BLaER1 (cell line): ENCODE data around the gene OR51B4.
"Not testable (repeated sequence)": the region's sequence is repeated elsewhere in the genome, so short reads cannot be mapped to it uniquely, and the experiment has no call there.

Source experiments
- H3K27ac ChIP-seq: shearing (Covaris generic); formaldehyde crosslinking; 2 replicates; pipeline ENCODE4 v1.8.1; 2022
- H3K27me3 ChIP-seq: shearing (Covaris generic); formaldehyde crosslinking; 2 replicates; pipeline ENCODE4 v1.8.1; 2022
- H3K36me3 ChIP-seq: shearing (Covaris generic); formaldehyde crosslinking; 2 replicates; pipeline ENCODE4 v1.8.1; 2022
- H3K4me1 ChIP-seq: shearing (Covaris generic); formaldehyde crosslinking; 2 replicates; pipeline ENCODE4 v1.8.1; 2022
- H3K4me2 ChIP-seq: shearing (Covaris generic); formaldehyde crosslinking; 2 replicates; pipeline ENCODE4 v1.8.1; 2022
- H3K4me3 ChIP-seq: shearing (Covaris generic); formaldehyde crosslinking; 2 replicates; pipeline ENCODE4 v1.8.1; 2022
- H3K9ac ChIP-seq: shearing (Covaris generic); formaldehyde crosslinking; 2 replicates; pipeline ENCODE4 v1.8.1; 2022
- H3K9me3 ChIP-seq: shearing (Covaris generic); formaldehyde crosslinking; 2 replicates; pipeline ENCODE4 v1.8.1; 2022
- H4K20me1 ChIP-seq: shearing (Covaris generic); formaldehyde crosslinking; 2 replicates; pipeline ENCODE4 v1.8.1; 2022
- Cebpa-rat ChIP-seq: shearing (Covaris generic); IDR thresholded peaks from 2 replicates; pipeline ENCODE4 v1.8.1; 2022

The OR51B4 gene

DNA sequence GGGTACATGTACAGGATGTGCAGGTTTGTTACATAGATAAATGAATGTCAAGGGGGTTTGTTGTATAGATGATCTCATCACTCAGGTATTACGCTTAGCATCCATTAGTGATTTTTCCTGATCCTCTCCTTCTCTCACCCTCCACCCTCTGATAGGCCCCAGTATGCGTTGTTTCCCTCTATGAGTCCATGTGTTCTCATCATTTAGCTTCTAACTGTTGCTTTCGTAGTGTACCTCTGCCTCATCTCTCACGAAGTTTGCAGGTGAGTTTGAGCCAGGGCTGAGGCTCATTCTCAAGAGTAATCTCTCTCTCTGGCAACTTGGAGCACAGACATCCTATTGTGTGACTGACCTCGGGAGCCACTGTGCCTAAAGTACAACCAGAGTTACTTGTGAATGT, 27.4 kb downstream of the OR51B4 start:
- TF ChIP-seq Cebpa-rat: no peak
- no peaks in the 10 kb centered on the region for H3K9me3 ChIP-seq

DNA sequence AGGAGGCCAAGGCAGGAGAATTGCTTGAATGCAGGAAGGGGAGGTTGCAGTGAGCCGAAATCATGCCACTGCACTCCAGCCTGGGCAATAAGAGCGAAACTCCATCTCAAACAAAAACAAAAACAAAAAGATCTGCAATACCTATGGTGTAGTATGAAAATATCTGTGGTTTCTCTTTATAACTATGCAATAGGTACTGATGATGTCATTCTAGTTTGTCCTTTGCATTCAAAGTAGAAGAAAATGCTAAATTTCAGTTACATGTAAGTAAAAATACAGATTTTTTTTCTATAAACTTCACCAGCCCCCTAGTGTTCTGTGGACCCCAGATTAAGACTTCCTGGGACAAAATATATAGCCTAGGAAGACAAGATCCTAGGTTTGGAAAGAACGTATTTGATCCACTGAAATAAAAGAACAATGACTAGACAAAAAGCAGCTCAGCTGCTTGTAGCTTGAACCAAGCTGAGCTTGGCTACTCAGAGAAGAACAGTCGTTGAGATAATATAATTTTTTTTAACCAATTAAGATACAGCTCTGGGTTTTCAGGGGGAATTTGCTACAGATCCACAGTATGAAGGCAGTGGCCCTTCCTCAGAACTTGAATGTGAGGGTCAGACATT, 29.2 kb downstream of the OR51B4 start:
- no peak overlapping the region for H3K4me2 ChIP-seq
- no peaks in the 10 kb centered on the region for H3K9me3 ChIP-seq
- H3K4me1 ChIP-seq: no peaks in the 10 kb centered on the region
- TF ChIP-seq Cebpa-rat: no peak
- no peak overlapping the region for H3K27ac ChIP-seq
- H4K20me1 ChIP-seq: no peaks in the 10 kb centered on the region
- H3K4me3 ChIP-seq: no peak overlapping the region
- no peaks in the 10 kb centered on the region for H3K27me3 ChIP-seq
- no peak overlapping the region for H3K9ac ChIP-seq
- H3K36me3 ChIP-seq: no peaks in the 10 kb centered on the region

More for the DNA sequence above, 27.4 kb downstream of the OR51B4 start:
- Histone ChIP-seq H3K36me3 (no peaks in the 10 kb centered on the region), H3K4me3 (no peak overlapping the region), H3K27ac (no peak overlapping the region), H3K9ac (no peak overlapping the region), H4K20me1 (no peaks in the 10 kb centered on the region), H3K4me1 (no peaks in the 10 kb centered on the region), H3K4me2 (no peak overlapping the region), H3K27me3 (no peaks in the 10 kb centered on the region)

DNA sequence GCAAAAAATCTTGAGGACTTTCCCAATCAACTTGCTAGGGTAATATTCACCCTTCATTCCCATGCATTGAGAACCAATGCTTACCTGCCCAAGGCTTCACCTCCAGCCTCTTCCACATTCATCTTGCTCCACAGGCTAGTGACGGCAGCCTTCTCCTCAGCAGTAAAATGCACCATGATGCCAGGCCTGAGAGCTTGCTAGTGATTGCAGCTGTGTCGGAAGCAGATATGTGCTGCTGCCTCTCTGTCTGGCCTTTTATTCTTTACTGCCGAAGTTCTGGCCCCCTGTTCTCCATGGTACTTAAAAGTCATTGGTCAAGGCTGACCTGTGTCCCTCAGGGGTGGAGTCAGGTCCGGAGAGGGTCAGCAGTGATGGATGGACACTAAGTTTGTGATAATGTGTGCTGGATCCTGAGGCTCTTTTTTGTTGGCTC, 32.0 kb downstream of the OR51B4 start, which contains the start of gene HBE1:
Gene HBE1, minus strand, starts transcription at position 231 of the 433 bp plus-strand sequence. Its CDS starts 55 bp downstream, at position 176.
- Histone ChIP-seq H3K36me3 (no peaks in the 10 kb centered on the region), H3K27ac (no peak within 1 kb of the TSS), H3K9ac (no peak within 1 kb of the TSS), H3K27me3 (no peaks in the 10 kb centered on the region), H4K20me1 (no peaks in the 10 kb centered on the region), H3K4me3 (no peak within 1 kb of the TSS), H3K4me2 (no peak within 1 kb of the TSS), H3K9me3 (no peaks in the 10 kb centered on the region), H3K4me1 (no peaks in the 10 kb centered on the region)
- no peak for TF ChIP-seq Cebpa-rat

DNA sequence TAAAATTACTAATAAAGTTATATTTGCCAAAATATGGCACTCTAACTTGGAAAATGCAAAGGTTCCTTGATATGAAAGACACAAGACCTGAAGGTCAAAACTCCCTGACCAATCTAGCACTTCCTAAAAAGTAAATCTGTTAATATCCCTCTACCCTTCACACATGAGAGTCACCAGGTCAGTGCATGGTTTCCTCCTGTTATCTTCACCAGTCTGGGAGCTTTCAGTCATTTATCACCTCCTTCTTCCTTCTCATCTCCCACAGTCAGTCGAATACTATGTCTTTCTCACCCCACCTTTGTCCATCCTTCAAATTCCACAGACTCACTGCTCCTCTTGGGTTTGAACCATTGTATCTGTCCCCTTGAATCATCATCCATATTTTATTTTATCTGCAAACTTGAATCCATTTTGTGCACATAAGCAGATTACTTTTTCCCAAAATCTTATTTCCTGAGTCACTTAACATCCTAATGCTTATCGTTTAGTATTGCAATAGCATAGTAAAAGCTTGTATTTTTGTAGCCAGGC, 34.6 kb downstream of the OR51B4 start:
- Histone ChIP-seq H3K27me3 (no peaks in the 10 kb centered on the region), H3K36me3 (no peaks in the 10 kb centered on the region), H3K4me3 (no peak overlapping the region), H3K4me1 (no peaks in the 10 kb centered on the region), H3K9ac (no peak overlapping the region), H3K4me2 (no peak overlapping the region), H4K20me1 (no peaks in the 10 kb centered on the region), H3K9me3 (no peaks in the 10 kb centered on the region), H3K27ac (no peak overlapping the region)
- no peak for TF ChIP-seq Cebpa-rat

DNA sequence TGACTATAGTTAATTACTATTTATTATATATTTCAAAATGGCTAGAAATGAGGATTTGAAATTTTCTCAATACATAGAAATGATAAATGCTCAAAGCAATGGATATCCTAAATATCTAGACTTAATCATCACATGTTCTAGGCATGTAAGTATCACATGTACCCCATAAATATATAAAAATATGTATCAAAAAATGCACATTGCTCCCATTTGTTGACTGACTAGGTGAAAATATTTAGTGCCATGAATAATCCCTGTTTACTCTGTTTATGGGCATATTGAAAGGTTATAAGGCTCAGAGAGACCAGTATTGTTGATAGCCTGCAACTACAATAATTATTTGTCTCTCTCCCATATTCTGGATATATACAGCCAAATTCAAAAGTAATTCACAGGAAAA, 35.1 kb downstream of the OR51B4 start:
- H3K4me1 ChIP-seq: no peaks in the 10 kb centered on the region

DNA sequence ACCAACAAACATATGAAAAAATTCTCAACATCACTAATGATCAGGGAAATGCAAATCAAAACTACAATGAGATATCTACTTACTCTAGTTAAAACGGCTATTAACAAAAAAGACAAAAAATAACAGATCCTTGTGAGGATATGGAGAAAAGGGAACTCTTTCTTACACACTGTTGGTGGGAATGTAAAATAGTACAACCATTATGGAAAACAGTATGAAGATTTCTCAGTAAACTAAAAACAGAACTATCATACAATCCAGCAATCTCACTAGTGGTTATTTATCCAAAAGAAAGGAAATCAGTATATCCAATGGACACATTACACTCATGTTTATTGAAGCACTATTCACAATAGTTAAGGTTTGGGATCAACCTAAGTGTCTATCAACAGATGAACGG, 35.9 kb downstream of the OR51B4 start:
- Histone ChIP-seq H3K36me3 (no peaks in the 10 kb centered on the region), H3K4me3 (no peak overlapping the region), H3K27me3 (no peaks in the 10 kb centered on the region), H3K9ac (no peak overlapping the region), H3K9me3 (no peaks in the 10 kb centered on the region), H3K4me2 (no peak overlapping the region), H3K4me1 (no peaks in the 10 kb centered on the region), H4K20me1 (no peaks in the 10 kb centered on the region), H3K27ac (no peak overlapping the region)
- no peak for TF ChIP-seq Cebpa-rat

More for the DNA sequence above, 35.1 kb downstream of the OR51B4 start:
- H3K4me2 ChIP-seq: no peak overlapping the region
- no peak for TF ChIP-seq Cebpa-rat
- H3K27me3 ChIP-seq: no peaks in the 10 kb centered on the region
- no peaks in the 10 kb centered on the region for H3K36me3 ChIP-seq
- H3K27ac ChIP-seq: no peak overlapping the region
- no peak overlapping the region for H3K9ac ChIP-seq
- H3K4me3 ChIP-seq: no peak overlapping the region
- no peaks in the 10 kb centered on the region for H4K20me1 ChIP-seq
- H3K9me3 ChIP-seq: no peaks in the 10 kb centered on the region

DNA sequence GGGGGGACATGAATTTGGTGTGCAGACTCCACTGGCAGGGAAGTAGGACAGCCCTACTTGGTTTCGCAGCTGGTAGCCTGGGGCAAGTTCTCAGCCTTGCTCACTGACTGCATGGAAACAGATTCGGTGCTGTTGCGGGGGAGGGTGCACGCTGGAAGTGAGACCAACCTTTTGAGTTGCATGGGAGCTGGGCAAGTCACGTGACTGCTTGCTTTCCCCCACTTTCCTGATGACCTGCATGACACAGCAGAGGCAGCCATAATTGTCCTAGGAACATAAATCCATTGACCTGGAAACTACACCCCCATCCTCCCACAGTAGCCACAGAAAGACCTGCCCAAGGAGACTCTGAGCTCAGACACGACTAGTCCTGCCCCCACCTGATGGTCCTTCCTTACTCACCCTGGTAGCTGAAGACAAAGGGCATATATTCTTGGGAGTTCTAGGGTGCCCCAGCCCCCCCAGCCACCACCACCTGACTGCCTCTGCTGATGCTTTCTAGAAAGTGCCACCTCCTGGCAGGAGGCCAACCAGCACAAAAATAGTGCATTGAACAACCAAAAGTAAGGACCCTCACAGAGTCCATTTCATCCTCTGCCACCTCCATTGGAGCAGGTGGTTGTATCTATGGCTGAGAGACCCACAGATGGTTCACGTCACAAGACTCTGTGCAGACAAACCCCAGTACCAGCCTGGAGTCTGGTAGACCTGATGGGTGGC, 43.0 kb downstream of the OR51B4 start:
- Histone ChIP-seq H3K9ac (no peak overlapping the region), H4K20me1 (no peaks in the 10 kb centered on the region), H3K36me3 (no peaks in the 10 kb centered on the region), H3K27me3 (no peaks in the 10 kb centered on the region), H3K4me1 (no peaks in the 10 kb centered on the region), H3K9me3 (no peaks in the 10 kb centered on the region), H3K4me2 (no peak overlapping the region), H3K4me3 (no peak overlapping the region), H3K27ac (no peak overlapping the region)
- no peak for TF ChIP-seq Cebpa-rat

DNA sequence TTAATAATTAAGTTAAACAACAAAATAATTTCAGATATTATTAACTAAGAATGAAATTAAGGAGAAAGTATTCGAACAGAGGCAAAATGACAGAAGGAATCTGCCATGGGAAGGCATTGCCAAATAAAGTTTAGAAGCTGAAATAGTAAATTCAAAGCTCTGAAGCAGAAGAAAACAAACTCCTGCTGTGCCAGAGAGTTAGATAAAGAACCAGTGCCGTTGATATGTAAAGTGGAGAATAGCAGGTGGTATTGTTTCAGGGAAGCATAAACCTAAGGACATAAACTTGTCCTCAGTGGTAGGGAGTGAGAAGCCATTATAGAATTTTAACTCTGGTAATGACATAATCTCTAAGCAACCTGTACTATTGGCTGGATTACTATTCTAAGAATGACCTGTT, 44.5 kb downstream of the OR51B4 start:
- TF ChIP-seq Cebpa-rat: no peak
- no peaks in the 10 kb centered on the region for H3K36me3 ChIP-seq
- H3K9me3 ChIP-seq: no peaks in the 10 kb centered on the region
- no peak overlapping the region for H3K27ac ChIP-seq
- H3K4me3 ChIP-seq: no peak overlapping the region
- no peaks in the 10 kb centered on the region for H3K4me1 ChIP-seq
- no peaks in the 10 kb centered on the region for H3K27me3 ChIP-seq
- H3K9ac ChIP-seq: no peak overlapping the region
- no peak overlapping the region for H3K4me2 ChIP-seq
- no peaks in the 10 kb centered on the region for H4K20me1 ChIP-seq

DNA sequence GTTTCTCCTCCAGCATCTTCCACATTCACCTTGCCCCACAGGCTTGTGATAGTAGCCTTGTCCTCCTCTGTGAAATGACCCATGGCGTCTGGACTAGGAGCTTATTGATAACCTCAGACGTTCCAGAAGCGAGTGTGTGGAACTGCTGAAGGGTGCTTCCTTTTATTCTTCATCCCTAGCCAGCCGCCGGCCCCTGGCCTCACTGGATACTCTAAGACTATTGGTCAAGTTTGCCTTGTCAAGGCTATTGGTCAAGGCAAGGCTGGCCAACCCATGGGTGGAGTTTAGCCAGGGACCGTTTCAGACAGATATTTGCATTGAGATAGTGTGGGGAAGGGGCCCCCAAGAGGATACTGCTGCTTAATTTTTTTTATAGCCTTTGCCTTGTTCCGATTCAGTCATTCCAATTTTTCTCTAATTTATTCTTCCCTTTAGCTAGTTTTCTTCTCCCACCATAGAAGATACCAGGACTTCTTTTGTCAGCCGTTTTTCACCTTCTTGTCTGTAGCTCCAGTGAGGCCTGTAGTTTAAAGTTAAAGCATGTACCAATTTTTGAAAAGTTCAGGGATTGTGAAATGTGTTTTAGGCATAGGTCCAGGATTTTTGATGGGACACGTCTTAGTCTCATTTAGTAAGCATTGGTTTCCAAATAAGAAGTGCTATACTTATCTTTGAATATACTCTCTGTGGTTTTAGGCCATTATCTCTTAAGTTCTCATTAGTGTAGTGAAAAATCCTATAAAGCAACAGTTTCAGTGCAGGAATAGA, 46.9 kb downstream of the OR51B4 start, which contains the start of gene HBG2:
Gene HBG2, minus strand, starts transcription at position 136 of the 768 bp plus-strand sequence. Its CDS starts 53 bp downstream, at position 83.
- H3K36me3 ChIP-seq, H3K4me3 ChIP-seq, H3K27ac ChIP-seq, H3K4me2 ChIP-seq, H3K9ac ChIP-seq, H3K27me3 ChIP-seq, H4K20me1 ChIP-seq, H3K9me3 ChIP-seq, H3K4me1 ChIP-seq: not testable (repeated sequence)

DNA sequence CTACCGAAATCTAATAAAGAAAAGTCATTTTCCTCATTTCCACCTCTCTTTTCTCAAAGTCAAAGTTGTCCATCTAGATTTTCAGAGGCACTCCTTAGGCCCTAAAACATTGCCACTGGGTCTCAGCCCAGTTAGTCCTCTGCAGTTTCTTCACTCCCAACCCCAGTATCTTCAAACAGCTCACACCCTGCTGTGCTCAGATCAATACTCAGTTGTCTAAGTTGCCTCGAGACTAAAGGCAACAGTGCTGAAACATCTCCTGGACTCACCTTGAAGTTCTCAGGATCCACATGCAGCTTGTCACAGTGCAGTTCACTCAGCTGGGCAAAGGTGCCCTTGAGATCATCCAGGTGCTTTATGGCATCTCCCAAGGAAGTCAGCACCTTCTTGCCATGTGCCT, 47.7 kb downstream of the OR51B4 start:
- not testable (repeated sequence) for H3K4me3 ChIP-seq, H3K27ac ChIP-seq, H3K9ac ChIP-seq, H3K4me1 ChIP-seq, H3K36me3 ChIP-seq, H3K27me3 ChIP-seq, H3K9me3 ChIP-seq, H3K4me2 ChIP-seq, H4K20me1 ChIP-seq

DNA sequence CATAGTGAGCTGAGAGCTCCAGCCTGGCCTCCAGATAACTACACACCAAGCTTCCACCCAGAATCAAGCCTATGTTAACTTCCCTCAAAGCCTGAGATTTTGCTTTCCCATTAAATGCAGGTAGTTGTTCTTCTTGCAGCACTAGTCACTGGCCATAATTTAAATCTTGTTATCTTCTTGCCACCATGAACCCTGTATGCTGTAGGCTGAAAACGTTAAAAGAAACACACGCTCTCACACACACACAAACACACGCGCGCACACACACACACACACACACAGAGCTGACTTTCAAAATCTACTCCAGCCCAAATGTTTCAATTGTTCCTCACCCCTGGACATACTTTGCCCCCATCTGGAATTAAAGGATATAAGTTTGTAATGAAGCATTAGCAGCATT, 48.3 kb downstream of the OR51B4 start:
- not testable (repeated sequence) for H3K4me1 ChIP-seq, H3K4me2 ChIP-seq, H3K27me3 ChIP-seq, H3K27ac ChIP-seq, H3K9ac ChIP-seq, H3K36me3 ChIP-seq, H3K9me3 ChIP-seq, H3K4me3 ChIP-seq, H4K20me1 ChIP-seq
